IPS-NIHi7 (cell line): ENCODE results near the gene REPS2.
A peak's percentile ranks its signal among the peaks of the same experiment; 100 is the strongest.
"Not testable (repeated sequence)": the region's sequence is repeated elsewhere in the genome, so short reads cannot be mapped to it uniquely, and the experiment has no call there.

Experiments used
- DNase-seq: peaks from one replicate; pipeline ENCODE4 v3.0.0; 2012; ENCODE audit warnings: mixed read lengths; ENCODE audit errors: extremely low spot score

REPS2 gene

GRCh38 chrX:16946361-16946964 lies at the start of gene REPS2:
REPS2 (plus strand) TSS chrX:16946658; CDS start chrX:16946862, 204 bp downstream.
- peak; percentile 97 for DNase-seq

GRCh38 chrX:16897445-16897844 lies 49.0 kb upstream of the REPS2 start:
- DNase-seq = peak; percentile 27

GRCh38 chrX:16903274-16904022 lies 43.0 kb upstream of the REPS2 start:
- no peak for DNase-seq

- no peak for DNase-seq
These were observed 36.1 kb upstream of the REPS2 start for GRCh38 chrX:16910376-16910775.

- no peak for DNase-seq
These were observed 32.4 kb upstream of the REPS2 start for GRCh38 chrX:16914058-16914457.

GRCh38 chrX:16916561-16916960 lies 29.9 kb upstream of the REPS2 start:
- DNase-seq = no peak

- no peak for DNase-seq
These were observed 29.3 kb upstream of the REPS2 start for GRCh38 chrX:16917120-16917519.

GRCh38 chrX:16918979-16919378 lies 27.5 kb upstream of the REPS2 start:
- no peak for DNase-seq

GRCh38 chrX:16920075-16920474 lies 26.4 kb upstream of the REPS2 start:
- no peak for DNase-seq

- no peak for DNase-seq
These were observed 23.3 kb upstream of the REPS2 start for GRCh38 chrX:16923157-16923556.

- DNase-seq = no peak
These were observed 21.6 kb upstream of the REPS2 start for GRCh38 chrX:16924631-16925480.

- DNase-seq = no peak
These were observed 16.1 kb upstream of the REPS2 start for GRCh38 chrX:16930392-16930791.

GRCh38 chrX:16931371-16931770 lies 15.1 kb upstream of the REPS2 start:
- DNase-seq = no peak

GRCh38 chrX:16931855-16932575 lies 14.4 kb upstream of the REPS2 start:
- DNase-seq = no peak

- no peak for DNase-seq
These were observed 12.3 kb upstream of the REPS2 start for GRCh38 chrX:16934185-16934584.

GRCh38 chrX:16946971-16947562 lies 609 bp downstream of the REPS2 start:
- DNase-seq = peak; percentile 31

- no peak for DNase-seq
These were observed 4.0 kb downstream of the REPS2 start for GRCh38 chrX:16950423-16950822.

GRCh38 chrX:16953606-16954211 lies 7.3 kb downstream of the REPS2 start:
- no peak for DNase-seq

GRCh38 chrX:16957751-16958150 lies 11.3 kb downstream of the REPS2 start:
- DNase-seq = no peak

GRCh38 chrX:16958356-16958755 lies 11.9 kb downstream of the REPS2 start:
- peak; percentile 59 for DNase-seq

- DNase-seq = not testable (repeated sequence)
These were observed 16.2 kb downstream of the REPS2 start for GRCh38 chrX:16962661-16963060.
